HL-60 (cell line): Measurements from ENCODE around the gene KRTAP13-4.

Source experiments
- GABPA ChIP-seq: IDR thresholded peaks from 2 replicates; pipeline ENCODE4 v1.6.1; 2012; ENCODE audit warnings: low read depth
- POLR2AphosphoS5 ChIP-seq: IDR thresholded peaks from 2 replicates; pipeline ENCODE4 v1.6.1; 2012; ENCODE audit warnings: low read depth
- SPI1 ChIP-seq: IDR thresholded peaks from 2 replicates; pipeline ENCODE4 v1.6.1; 2012; ENCODE audit warnings: low read depth, mild to moderate bottlenecking, borderline replicate concordance
- TF ChIP-seq, protein P1 (sequence below): IDR thresholded peaks from one replicate; pipeline ENCODE4 v1.5.1; 2011; ENCODE audit warnings: low read length, control low read depth, inconsistent platforms; ENCODE audit not compliant: insufficient read depth

GRCh38 chr21:30468900-30469714, 39.1 kb downstream of the KRTAP13-4 start:
- TF ChIP-seq, protein P1, sequence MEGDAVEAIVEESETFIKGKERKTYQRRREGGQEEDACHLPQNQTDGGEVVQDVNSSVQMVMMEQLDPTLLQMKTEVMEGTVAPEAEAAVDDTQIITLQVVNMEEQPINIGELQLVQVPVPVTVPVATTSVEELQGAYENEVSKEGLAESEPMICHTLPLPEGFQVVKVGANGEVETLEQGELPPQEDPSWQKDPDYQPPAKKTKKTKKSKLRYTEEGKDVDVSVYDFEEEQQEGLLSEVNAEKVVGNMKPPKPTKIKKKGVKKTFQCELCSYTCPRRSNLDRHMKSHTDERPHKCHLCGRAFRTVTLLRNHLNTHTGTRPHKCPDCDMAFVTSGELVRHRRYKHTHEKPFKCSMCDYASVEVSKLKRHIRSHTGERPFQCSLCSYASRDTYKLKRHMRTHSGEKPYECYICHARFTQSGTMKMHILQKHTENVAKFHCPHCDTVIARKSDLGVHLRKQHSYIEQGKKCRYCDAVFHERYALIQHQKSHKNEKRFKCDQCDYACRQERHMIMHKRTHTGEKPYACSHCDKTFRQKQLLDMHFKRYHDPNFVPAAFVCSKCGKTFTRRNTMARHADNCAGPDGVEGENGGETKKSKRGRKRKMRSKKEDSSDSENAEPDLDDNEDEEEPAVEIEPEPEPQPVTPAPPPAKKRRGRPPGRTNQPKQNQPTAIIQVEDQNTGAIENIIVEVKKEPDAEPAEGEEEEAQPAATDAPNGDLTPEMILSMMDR: no peak
- no peak for TF ChIP-seq POLR2AphosphoS5
- TF ChIP-seq GABPA: no peak
- TF ChIP-seq SPI1: no peak
